ENCODE data around the gene GCNT2. TPM values are rescaled to one million over a fixed set of nuclear protein-coding genes. Genes with fewer than 3 reads are reported as not detected.
"Not testable (repeated sequence)": the region's sequence is repeated elsewhere in the genome, so short reads cannot be mapped to it uniquely, and the experiment has no call there.

The GCNT2 gene
- 8.7 TPM for total RNA-seq

- DNase-seq = no peak
Observed at GRCh38 chr6:10521104-10521808, at the start of gene GCNT2. TSS of gene GCNT2 (plus strand) at chr6:10521351. CDS start at chr6:10528912, 7,561 bp downstream.

- DNase-seq = no peak
Observed at GRCh38 chr6:10472634-10473033, 48.5 kb upstream of the GCNT2 start.

GRCh38 chr6:10478187-10479040 is 42.7 kb upstream of the GCNT2 start:
- no peak for DNase-seq

GRCh38 chr6:10479939-10480700 is 41.0 kb upstream of the GCNT2 start:
- DNase-seq = no peak

GRCh38 chr6:10481101-10481500 is 40.0 kb upstream of the GCNT2 start:
- DNase-seq = no peak

- DNase-seq = no peak
Observed at GRCh38 chr6:10482636-10483257, 38.4 kb upstream of the GCNT2 start.

- DNase-seq = no peak
Observed at GRCh38 chr6:10484912-10485311, 36.2 kb upstream of the GCNT2 start.

- DNase-seq = no peak
Observed at GRCh38 chr6:10485406-10485805, 35.7 kb upstream of the GCNT2 start.

- no peak for DNase-seq
Observed at GRCh38 chr6:10486215-10486614, 34.9 kb upstream of the GCNT2 start.

- not testable (repeated sequence) for DNase-seq
Observed at GRCh38 chr6:10486944-10487588, 34.1 kb upstream of the GCNT2 start.

- DNase-seq = no peak
Observed at GRCh38 chr6:10487668-10488327, 33.4 kb upstream of the GCNT2 start.

- DNase-seq = no peak
Observed at GRCh38 chr6:10491463-10491862, 29.7 kb upstream of the GCNT2 start.

GRCh38 chr6:10491905-10492304 is 29.2 kb upstream of the GCNT2 start:
- DNase-seq = not testable (repeated sequence)

- no peak for DNase-seq
Observed at GRCh38 chr6:10495029-10495428, 26.1 kb upstream of the GCNT2 start.

- DNase-seq = no peak
Observed at GRCh38 chr6:10505529-10505928, 15.6 kb upstream of the GCNT2 start.

- DNase-seq = no peak
Observed at GRCh38 chr6:10507298-10507697, 13.9 kb upstream of the GCNT2 start.

GRCh38 chr6:10507715-10508114 is 13.4 kb upstream of the GCNT2 start:
- no peak for DNase-seq

GRCh38 chr6:10510592-10511367 is 10.4 kb upstream of the GCNT2 start:
- no peak for DNase-seq

GRCh38 chr6:10511477-10511876 is 9.7 kb upstream of the GCNT2 start:
- no peak for DNase-seq

GRCh38 chr6:10513544-10513943 is 7.6 kb upstream of the GCNT2 start:
- DNase-seq = no peak
